Osteocyte (in vitro differentiated cells): Measurements from ENCODE around the gene LCN6. TPM values are rescaled to one million over a fixed set of nuclear protein-coding genes. Genes with fewer than 3 reads are reported as not detected.

Experiments used
- DNase-seq: peaks from one replicate; pipeline ENCODE4 v3.0.0; 2021; ENCODE audit warnings: mixed read lengths; ENCODE audit not compliant: unreplicated experiment; ENCODE audit errors: extremely low spot score
- H3K27ac Mint-ChIP-seq: one replicate; pipeline ENCODE4 v1.8.0; 2021; ENCODE audit warnings: mild to moderate bottlenecking, mixed read lengths; ENCODE audit not compliant: unreplicated experiment
- H3K27me3 Mint-ChIP-seq: one replicate; pipeline ENCODE4 v1.8.0; 2021; ENCODE audit warnings: mixed read lengths; ENCODE audit not compliant: unreplicated experiment
- H3K36me3 Mint-ChIP-seq: one replicate; pipeline ENCODE4 v1.8.0; 2021; ENCODE audit warnings: mixed read lengths; ENCODE audit not compliant: unreplicated experiment
- H3K4me1 Mint-ChIP-seq: one replicate; pipeline ENCODE4 v1.8.0; 2021; ENCODE audit warnings: mixed read lengths; ENCODE audit not compliant: unreplicated experiment
- H3K4me3 Mint-ChIP-seq: one replicate; pipeline ENCODE4 v1.8.0; 2021; ENCODE audit warnings: mild to moderate bottlenecking, moderate library complexity, mixed read lengths; ENCODE audit not compliant: unreplicated experiment
- H3K9me3 Mint-ChIP-seq: one replicate; pipeline ENCODE4 v1.8.0; 2021; ENCODE audit warnings: mixed read lengths; ENCODE audit not compliant: unreplicated experiment
- CTCF ChIP-seq: fragments of 200-600 bp; sonication (generic); IDR thresholded peaks from 2 replicates; pipeline ENCODE4 v1.5.0; 2021; ENCODE audit warnings: antibody characterized with exemption, mild to moderate bottlenecking, moderate library complexity
- total RNA-seq: library from RNA; stranded (reverse); gene quantifications from 2 replicates; pipeline ENCODE4 v1.2.1, GENCODE V29; 2021

The LCN6 gene
- total RNA-seq, 1 donor from 2014 or later, result not detected

GRCh38 chr9:136784997-136785361 is 36.7 kb upstream of the LCN6 start:
- no peak for TF ChIP-seq CTCF
- H3K27me3 Mint-ChIP-seq, result peaks cover 32% of the 10 kb centered on the region
- no peak overlapping the region for H3K4me3 Mint-ChIP-seq
- DNase-seq, result no peak
- no peak overlapping the region for H3K27ac Mint-ChIP-seq
- peaks cover 10% of the 10 kb centered on the region for H3K4me1 Mint-ChIP-seq
- H3K9me3 Mint-ChIP-seq, result no peaks in the 10 kb centered on the region
- no peaks in the 10 kb centered on the region for H3K36me3 Mint-ChIP-seq

GRCh38 chr9:136784249-136784996 is 36.1 kb upstream of the LCN6 start:
- no peak for DNase-seq
- peak; percentile 61 for TF ChIP-seq CTCF
- no peaks in the 10 kb centered on the region for H3K9me3 Mint-ChIP-seq
- H3K27ac Mint-ChIP-seq, result no peak overlapping the region
- H3K27me3 Mint-ChIP-seq, result peaks cover 37% of the 10 kb centered on the region
- no peak overlapping the region for H3K4me3 Mint-ChIP-seq
- peaks cover 7% of the 10 kb centered on the region for H3K4me1 Mint-ChIP-seq
- H3K36me3 Mint-ChIP-seq, result no peaks in the 10 kb centered on the region

- H3K4me3 Mint-ChIP-seq, result no peak overlapping the region
- no peaks in the 10 kb centered on the region for H3K36me3 Mint-ChIP-seq
- H3K27ac Mint-ChIP-seq, result no peak overlapping the region
- TF ChIP-seq CTCF, result no peak
- no peaks in the 10 kb centered on the region for H3K9me3 Mint-ChIP-seq
- DNase-seq, result no peak
- peaks cover under 1% of the 10 kb centered on the region for H3K4me1 Mint-ChIP-seq
- H3K27me3 Mint-ChIP-seq, result peaks cover 57% of the 10 kb centered on the region
Measured at GRCh38 chr9:136782452-136782851, 34.1 kb upstream of the LCN6 start.

- H3K27ac Mint-ChIP-seq, result no peak overlapping the region
- H3K4me3 Mint-ChIP-seq, result no peak overlapping the region
- H3K27me3 Mint-ChIP-seq, result peaks cover 60% of the 10 kb centered on the region
- no peaks in the 10 kb centered on the region for H3K9me3 Mint-ChIP-seq
- no peaks in the 10 kb centered on the region for H3K36me3 Mint-ChIP-seq
- no peak for TF ChIP-seq CTCF
- no peaks in the 10 kb centered on the region for H3K4me1 Mint-ChIP-seq
- no peak for DNase-seq
Measured at GRCh38 chr9:136779808-136780207, 31.5 kb upstream of the LCN6 start.

- H3K27me3 Mint-ChIP-seq, result peaks cover 53% of the 10 kb centered on the region
- H3K4me1 Mint-ChIP-seq, result no peaks in the 10 kb centered on the region
- no peak overlapping the region for H3K27ac Mint-ChIP-seq
- no peaks in the 10 kb centered on the region for H3K36me3 Mint-ChIP-seq
- H3K4me3 Mint-ChIP-seq, result no peak overlapping the region
- TF ChIP-seq CTCF, result no peak
- DNase-seq, result no peak
- H3K9me3 Mint-ChIP-seq, result peaks cover 4% of the 10 kb centered on the region
Measured at GRCh38 chr9:136777359-136777758, 29.0 kb upstream of the LCN6 start.
